GM21529 (cell line): ENCODE measurements around the gene CELSR3.

Source experiments
- ATAC-seq: cut with Tn5 transposase; IDR thresholded peaks from one replicate; pipeline ENCODE4 v1.9.1; 2021; ENCODE audit not compliant: unreplicated experiment

CELSR3 gene

DNA sequence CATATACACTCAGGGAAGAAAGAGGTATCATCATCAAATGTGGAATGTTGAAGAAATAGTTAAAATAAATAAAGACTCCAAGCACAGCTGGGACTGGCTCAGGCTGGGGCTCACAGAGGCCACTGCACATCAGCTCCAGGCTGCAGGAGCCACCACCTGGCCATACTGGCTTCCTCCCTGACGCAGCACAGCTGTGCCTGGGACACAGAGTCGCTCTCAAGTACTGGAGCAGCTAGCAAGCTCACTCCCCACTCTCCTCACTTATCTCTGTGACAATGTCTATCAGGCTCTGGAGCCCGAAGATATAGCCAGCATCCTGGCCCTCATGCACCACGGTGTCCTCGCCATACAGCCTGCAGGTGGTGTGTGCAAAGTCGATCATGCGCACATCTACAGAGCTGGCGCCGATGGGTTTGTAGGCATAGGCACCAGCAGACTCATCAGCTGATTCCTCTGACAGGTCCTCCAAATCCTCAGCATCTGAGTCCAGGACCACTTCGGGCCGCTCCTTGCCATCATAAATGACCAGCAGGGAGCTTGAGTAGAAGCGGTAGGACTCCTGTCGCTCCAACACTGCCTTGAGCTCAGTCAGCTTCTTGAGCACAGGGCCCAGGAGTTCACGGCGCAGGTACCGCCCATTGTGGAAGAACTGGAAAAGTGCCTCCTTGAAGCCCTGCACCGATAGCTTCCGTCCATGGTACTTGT lies 25.5 kb upstream of the CELSR3 start:
- no peak for ATAC-seq

DNA sequence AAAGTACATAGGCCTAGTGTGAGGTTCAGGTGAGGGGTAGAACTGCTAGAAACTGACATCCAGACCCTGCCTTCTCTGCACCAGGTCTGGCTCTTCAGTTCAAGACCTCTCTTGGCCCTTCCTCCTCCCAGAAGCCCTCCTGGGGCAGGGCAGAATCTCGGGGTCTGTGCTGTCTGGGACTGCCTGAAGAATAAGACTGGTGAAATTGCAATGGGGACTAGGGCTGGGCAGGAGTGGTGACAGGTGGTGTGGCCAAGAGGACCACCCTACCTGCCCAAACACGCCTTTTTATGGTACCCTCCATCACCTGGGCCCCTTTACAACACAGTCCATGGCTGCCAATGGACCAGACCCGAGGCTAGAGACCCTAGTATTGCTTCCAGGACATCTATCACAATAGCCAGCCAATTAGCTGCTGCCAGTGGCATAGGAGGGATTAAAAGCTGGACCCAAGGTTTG lies 24.6 kb upstream of the CELSR3 start:
- no peak for ATAC-seq

DNA sequence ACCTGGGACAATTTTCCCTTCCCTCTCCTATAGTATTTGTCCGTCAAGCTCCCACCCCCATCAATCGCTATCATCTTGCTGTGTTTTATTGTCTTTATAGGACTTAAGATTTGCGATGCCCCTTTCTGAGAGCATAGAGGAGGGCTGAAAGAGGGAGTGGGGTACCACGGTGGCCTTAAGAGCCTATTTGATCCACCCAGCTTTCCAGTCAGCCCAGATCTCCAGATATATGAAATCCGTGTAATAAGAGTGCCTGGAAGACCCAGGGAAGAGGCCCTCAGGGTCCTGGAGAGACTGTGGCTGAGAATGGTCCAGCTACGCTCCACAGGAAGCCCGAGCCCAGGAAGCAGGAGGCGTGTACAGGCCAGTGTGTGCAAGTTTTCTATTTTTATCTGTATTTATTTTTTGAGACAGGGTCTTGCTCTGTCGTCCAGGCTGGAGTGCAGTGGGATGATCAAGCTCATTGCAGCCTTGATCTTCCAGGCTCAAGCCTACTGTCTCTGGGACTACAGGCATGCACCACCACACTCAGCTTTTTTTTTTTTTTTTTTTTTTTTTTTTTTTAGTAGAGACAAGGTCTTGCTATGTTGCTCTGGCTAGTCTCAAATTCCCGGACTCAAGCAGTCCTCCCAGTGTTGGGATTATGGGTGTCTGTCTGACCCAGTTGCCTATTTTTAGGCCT lies 24.0 kb upstream of the CELSR3 start:
- no peak for ATAC-seq

DNA sequence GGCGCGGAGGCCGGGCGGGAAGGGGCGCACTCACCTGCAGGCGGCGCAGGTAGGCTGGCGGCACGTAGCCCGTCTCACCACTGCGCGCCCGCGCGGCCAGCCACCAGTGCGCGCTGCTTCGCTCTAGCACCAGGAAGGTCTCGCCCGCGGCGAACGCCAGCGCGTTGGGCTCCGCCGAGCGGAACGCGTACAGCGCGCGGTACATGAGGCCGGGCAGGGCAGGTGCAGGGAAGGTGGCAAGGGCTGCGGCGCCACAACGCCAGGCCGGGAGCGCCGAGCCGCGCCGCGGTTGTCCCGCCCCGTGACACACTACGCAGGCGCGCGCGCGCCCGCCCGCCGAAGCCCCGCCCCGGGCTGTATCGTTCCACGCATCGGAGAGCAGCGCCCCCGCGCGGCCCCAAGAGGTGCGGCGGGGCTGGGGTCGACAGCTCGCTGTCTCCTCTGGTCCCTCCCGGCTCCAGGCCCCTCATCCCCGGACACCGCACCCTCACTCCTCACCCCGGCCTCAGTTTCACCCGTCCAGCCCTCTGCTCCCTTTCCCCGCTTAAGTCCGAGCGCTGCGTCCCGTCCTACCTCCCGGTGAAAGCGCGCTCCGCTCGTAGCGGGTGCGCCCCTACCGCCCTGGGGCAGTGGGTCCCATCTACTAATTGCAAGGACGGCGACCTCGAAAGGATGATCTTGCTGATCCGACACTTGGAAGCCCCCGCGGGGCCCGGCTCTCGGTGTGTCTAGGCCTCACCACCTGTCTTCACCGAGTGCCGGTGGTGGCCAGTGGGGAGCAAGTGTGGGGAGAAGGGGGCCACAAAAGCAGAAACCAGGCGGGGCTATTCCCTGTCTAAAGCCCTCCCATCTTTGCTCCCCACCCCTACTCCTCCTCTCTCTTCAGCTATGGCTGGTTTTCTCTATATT lies 23.2 kb upstream of the CELSR3 start, which contains the start of gene NCKIPSD:
TSS of gene NCKIPSD (minus strand) at position 313 of the 909 bp plus-strand sequence. CDS start at position 205, 108 bp downstream.
- peak; percentile 76 for ATAC-seq

DNA sequence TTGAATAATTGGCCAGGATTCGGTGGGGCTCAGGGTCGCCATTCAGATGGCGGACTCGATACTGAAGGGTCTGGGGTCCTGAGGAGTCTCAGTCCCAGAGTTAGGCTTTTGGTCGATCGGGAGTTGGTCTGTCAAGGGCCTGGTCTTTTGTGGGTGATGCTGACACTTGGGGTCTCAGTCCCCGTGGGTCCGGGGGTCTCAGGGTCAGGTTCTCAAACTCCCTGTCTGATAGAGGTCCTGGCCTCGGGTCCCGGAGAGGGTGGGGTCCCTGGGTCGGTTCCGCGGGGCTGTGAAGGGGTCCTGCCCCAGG lies 22.6 kb upstream of the CELSR3 start:
- no peak for ATAC-seq

DNA sequence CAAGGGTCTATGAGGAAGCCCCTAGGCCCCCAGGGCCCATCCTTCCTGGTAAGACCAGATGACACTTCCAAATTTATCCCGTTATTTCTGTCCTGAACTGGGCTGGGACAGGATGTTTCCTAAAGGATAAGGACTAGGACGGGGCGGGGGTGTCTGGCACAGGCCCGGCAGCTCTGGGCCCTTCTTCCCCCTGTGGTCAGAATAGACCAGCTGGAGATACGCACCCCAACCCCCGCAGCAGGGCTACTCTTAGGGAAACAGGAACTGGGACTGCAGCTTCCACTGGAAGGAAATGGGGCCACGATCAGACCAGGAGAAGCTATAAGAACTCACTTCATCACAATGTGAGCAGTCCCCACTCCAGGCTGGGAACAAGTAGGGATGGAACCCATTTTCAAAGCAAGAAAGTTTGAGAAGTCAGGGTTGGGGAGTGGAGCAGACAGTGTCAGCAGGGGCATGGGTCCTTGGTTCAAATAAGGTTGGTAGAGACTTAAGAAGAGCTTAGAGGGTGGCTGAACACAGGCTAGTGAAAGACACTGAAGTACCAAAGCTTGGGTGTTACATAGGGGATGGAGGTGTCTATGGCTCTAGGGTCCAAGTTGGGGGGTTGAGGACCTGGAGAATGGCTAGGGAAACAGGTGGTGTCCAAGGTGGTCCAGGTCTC lies 21.9 kb upstream of the CELSR3 start:
- ATAC-seq, result no peak

DNA sequence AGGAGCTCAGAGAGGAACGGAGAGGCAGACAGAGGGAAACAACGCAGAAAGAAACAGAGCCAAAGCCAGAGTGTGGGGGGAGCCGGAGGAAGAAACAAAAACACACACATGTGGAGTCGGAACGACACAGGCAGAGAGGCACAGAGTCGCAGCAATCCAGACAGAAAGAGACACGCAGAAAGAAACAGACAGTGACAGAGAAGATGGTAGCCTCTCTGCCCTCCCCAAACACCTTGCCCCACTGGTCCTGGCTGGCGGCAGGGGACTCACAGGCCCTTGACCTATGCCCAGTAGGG lies 21.3 kb upstream of the CELSR3 start:
- ATAC-seq, result no peak

DNA sequence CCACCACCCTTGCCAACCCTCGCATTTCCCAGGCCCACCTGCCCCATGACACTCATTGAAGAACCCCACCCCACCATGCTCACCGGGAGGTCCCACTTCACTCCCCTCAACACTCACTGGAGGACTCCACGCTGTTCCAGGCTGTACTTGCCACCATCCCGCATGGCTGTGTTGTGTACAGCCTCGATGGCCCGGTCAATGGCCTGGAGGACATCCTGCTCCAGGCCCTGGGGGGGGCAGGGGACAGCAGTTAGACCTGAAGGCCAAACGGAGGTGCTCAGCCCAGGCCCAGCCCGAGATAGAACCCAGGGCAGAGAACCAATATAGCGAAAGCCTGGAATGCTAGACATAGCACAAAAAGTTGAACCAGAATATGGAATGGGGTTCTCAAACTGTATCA lies 20.1 kb upstream of the CELSR3 start:
- no peak for ATAC-seq

DNA sequence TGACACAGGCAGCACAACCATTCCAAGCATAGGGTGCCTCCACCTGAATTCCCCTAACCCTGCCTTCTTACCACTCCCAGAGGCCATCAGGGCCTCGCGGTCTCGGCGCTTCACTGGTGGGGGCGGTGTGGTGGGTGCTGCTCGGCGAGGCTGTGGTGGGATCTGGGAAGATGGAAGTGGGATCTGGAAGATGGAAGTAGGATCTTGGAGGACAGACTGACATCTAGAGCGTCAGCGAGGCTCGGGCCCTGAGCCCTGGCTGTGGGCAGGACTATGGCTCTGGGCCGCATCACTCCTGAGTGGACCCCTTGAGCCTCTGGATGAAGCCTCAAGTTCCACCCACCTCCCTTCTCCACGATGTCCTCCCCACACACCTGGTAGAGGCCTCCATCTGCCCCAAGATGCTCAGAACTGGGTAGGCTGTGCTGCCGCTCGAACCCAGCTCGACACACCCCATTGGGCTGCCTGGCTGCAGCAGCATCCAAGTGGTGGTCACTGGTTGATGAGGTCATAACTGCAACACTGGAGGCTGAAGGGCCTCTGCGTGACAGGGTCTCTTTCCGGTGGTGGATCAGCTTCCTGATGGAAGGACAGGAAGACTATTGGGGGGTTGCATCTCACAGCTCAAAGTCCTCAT lies 19.4 kb upstream of the CELSR3 start:
- ATAC-seq, result no peak

DNA sequence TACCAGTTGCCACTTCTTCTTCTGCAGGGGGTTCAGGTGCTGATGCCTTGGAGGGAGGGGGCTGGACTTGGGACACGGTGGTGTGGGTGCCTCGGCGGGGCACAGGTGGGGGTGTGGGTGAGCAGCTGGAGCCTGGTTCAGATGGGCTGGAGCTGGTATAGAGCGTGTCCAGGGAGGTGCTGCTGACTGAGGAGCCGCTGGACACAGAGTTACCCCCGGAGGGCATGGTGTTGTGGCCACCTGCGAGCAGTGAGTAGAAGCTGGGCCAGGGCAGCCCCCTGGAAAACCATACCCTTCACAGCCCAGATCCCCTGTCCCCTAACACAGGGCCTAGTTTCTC lies 18.8 kb upstream of the CELSR3 start:
- no peak for ATAC-seq

DNA sequence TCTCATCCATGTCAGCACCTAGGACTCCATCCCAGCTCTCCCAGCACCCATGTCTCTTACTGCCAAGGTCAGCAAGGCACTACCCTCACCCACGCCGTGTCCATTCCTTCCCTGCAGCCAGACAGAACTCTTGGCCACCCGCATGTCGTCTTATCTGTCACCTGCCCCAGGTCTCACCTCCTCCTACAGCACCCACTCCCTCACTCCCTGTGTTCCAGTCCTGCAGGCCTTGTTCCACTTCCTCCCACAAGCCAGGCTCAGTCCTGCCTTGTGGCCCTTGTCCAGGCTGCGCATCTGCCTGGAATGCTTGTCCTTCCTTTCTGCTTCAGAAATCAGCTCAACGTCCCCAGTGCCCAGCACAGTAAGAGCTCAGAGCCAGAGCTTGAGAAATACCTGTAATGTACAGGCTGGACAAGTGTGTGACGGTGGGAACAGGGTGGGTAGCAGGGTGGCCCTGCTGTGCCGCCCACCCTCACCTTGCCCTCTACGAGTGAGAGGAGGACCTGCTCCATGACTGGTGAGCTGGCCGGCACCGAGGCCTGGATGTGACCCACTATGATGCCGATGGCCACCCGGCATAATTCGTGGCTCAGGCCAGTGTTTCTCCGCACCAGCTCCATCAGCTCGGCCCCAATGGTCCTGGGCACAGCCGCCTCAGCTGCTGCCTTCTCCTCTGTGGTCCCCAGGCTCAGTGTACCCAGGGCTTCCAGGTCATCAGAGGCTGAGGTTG lies 18.3 kb upstream of the CELSR3 start:
- no peak for ATAC-seq

DNA sequence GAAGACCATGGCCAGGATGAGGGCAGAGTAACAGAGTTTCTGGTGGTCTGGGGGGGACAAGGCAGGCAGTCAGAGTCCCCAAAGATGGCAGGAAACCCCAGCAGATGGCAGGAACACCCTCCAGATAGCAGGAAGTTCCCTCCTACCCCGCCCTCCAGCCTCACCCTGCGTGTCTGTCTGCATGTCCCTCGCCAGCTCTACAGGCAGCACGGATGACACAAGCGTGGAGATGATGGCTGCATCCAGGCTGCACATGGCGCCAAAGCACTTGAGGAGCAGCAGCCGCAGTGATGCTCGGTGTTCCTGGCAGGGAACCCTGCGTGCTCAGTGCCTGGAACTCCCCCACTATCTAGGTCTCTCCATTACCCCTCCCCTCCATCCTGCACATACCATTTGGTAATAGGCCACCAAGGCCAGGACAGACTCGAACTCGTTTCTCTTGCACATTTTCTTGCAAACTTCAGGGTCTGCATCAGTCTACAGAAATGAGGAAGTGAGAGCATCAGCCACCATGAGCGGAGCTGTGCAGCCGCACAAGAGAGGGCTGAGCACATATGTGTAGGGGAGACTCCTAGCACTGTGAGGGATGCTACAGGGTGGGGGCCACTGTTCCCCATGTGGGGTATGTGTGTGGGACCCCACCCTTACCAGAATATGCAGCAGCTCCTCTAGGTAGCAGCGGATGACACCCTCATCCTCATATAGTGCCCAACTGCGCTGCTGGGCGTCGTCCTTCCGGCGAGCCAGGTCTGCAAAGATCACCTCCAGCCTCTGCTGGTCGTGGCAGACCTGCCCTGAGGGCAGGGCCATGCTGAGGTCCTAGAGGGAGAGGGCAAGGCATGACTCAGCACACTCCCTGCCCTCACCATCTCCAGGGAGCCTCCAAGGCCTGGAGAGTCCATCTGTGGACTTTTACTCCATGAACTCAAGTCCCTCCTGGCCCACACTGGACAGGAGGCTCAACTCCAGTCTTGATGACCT lies 17.0 kb upstream of the CELSR3 start:
- no peak for ATAC-seq

DNA sequence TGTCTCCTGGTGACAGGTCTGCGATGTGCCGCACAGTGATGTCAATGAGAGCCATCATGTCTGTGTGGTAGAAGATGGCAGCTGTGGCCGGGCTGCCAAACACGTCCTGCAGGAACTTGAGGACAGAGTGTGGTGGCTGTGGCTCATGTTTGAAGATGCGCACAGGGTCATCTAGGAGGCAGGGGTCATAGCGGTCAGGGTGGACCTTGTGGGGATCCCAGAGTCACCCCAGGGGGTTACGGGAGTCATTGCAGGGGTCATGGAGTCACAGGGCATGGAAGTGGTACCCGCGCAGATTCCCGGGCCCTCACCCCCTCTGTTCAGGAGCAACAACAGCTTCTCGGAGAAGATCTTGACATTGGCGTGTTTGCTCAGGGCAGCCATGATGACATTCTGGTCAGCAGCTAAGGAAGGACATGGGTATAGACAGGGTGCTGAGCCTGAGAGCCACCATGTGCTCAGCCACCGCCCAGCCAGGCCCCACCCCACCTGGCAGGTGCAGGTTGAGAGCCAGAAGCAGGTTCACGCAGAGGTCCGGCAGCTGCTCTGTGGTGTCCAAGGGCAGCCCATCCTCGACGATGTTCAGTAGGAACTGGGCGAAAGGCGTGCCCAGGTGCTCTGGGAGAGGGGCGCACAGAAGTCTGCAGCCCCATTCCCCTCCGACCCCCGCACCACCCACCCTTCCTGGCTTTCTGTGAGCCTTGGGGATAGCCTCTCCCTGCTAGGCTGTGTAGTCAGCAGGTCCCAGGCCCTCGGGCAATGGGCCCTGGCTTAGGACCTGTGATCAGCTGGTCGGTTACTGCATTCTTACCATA lies 16.1 kb upstream of the CELSR3 start:
- ATAC-seq, result no peak

DNA sequence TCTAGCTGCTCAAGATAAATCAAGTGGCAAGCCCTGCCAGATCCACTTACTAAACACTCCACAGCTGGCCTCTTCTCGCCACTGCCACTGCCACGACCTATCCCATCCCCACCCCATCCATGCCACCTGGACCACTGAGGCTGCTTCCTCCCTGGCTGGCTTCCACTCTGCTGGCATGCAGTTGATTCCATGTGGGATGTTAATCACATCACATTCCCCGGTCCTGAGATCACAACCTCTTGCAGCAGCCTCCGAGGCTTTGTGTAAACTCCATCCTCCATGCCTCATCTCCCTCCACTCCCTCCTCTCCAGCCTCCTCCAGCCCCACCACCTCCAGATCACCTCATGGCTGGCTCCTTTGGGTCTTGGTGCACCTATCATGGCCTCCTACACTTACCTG lies 15.4 kb upstream of the CELSR3 start:
- no peak for ATAC-seq

DNA sequence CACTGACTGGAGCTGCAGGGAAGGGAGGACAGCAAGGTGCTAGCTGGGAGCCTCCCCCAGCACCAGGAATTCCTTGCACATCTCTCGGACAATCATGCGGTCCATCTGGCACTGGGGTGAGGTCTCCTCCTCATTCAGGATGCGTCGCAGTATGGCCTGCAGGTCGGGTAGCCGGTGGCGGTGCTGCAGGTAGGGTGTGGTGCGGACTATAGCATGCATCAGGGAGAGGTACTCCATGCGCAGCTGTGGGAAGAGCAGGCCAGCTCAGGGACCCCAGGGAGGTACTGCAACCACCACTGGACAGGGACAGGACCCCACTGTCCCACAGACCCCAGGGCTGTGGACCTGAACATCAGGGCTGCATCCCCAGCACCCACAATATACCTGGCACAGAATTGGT lies 11.8 kb upstream of the CELSR3 start:
- ATAC-seq, result no peak

DNA sequence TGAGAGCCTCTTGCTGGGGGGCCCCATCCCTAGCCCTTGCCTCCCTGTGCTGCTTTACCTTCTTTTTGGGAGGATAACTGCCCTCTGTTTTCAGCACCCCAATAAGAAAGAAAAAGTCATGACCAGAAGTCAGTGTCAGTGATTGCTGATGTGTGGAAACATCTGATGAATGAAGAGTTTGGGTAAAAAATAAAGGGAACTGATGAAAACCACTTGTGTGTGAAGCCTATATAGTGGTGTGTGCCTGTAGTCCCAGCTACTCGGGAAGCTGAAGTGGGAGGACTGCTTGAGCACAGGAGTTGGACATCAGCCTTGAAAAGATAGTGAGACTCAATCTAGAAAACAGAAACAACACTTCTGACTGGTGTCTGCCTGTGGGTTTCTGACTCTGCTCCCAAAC lies 9.8 kb upstream of the CELSR3 start:
- no peak for ATAC-seq

DNA sequence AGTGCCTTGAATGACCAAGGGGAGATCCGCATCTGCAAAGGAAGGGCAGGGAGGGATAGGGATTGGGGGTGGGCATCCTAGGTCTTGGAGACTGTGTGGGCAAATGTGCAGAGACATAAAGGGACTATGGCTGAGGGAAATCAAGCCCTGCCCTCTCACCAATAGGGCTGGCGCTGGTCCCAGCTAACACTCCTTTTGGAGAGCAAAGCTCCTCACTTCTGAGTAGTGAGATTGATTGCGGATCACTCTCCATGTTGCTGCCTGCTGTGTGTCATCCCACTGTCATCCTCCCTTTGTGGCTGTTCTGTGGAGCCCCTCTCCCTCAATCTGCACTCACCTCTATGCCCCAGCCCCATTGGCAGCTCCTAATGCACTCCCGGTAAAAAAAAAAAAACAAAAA lies 2.2 kb upstream of the CELSR3 start:
- no peak for ATAC-seq

DNA sequence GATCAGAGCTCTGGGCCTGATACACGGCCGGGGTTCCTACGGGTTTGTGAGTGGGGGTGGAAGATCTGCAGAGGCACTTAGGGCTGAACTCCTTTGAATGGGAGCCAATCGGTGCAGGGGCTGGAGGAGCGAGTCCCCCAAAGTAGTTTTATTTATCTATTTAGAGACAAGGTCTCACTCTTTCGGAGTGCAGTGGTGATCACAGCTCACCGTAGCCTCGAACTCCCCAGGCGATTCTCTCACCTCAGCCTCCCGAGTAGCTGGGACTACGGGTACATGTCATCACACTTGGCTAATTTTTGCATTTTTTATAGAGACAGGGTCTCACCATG lies 1.6 kb upstream of the CELSR3 start:
- ATAC-seq, result no peak
